Activated T-cell treated with anti-CD3 and anti-CD28 coated beads, Interleukin-2, amount 50 U/mL, for 72 hours (primary cell): Measurements from ENCODE around the gene PDZD8. TPM values are rescaled to one million over a fixed set of nuclear protein-coding genes. Genes with fewer than 3 reads are reported as not detected.

ENCODE experiments used
- ATAC-seq, 2 donors: fragments of 150-1000 bp; cut with Tn5 transposase; replicated peaks in 1 of 2; 2 replicates each; pipeline ENCODE4 v1.10.0; 2021; ENCODE audit warnings: moderate library complexity in 2 of 2, mild to moderate bottlenecking in 1 of 2
- DNase-seq, 2 donors: peaks; one replicate each; pipeline ENCODE4 v3.0.0; 2021 to 2022; ENCODE audit warnings: mixed read lengths in 1 of 2
- H3K27ac Mint-ChIP-seq: one replicate; pipeline ENCODE4 v1.8.0; 2022; ENCODE audit warnings: mild to moderate bottlenecking, moderate library complexity, mixed read lengths
- H3K27me3 Mint-ChIP-seq: one replicate; pipeline ENCODE4 v1.8.0; 2022; ENCODE audit warnings: low read depth, mixed read lengths
- H3K36me3 Mint-ChIP-seq, 2 donors: one replicate each; pipeline ENCODE4 v1.8.0; 2022; ENCODE audit warnings: mixed read lengths in 2 of 2, mild to moderate bottlenecking in 1 of 2; ENCODE audit not compliant: insufficient read depth in 2 of 2
- H3K4me1 Mint-ChIP-seq: one replicate; pipeline ENCODE4 v1.8.0; 2022; ENCODE audit warnings: low read depth, mixed read lengths
- H3K4me3 Mint-ChIP-seq, 2 donors: one replicate each; pipeline ENCODE4 v1.8.0; 2022; ENCODE audit warnings: mild to moderate bottlenecking in 2 of 2, mixed read lengths in 2 of 2, moderate library complexity in 2 of 2
- H3K9me3 Mint-ChIP-seq, 2 donors: one replicate each; pipeline ENCODE4 v1.8.0; 2022; ENCODE audit warnings: mixed read lengths in 2 of 2
- total RNA-seq, 2 donors: library from RNA; stranded (reverse); gene quantifications; one replicate each; pipeline ENCODE4 v1.2.3, GENCODE V29; 2022

PDZD8 gene
- total RNA-seq = 10 to 100 TPM; 16.3 to 18.3 TPM

DNA sequence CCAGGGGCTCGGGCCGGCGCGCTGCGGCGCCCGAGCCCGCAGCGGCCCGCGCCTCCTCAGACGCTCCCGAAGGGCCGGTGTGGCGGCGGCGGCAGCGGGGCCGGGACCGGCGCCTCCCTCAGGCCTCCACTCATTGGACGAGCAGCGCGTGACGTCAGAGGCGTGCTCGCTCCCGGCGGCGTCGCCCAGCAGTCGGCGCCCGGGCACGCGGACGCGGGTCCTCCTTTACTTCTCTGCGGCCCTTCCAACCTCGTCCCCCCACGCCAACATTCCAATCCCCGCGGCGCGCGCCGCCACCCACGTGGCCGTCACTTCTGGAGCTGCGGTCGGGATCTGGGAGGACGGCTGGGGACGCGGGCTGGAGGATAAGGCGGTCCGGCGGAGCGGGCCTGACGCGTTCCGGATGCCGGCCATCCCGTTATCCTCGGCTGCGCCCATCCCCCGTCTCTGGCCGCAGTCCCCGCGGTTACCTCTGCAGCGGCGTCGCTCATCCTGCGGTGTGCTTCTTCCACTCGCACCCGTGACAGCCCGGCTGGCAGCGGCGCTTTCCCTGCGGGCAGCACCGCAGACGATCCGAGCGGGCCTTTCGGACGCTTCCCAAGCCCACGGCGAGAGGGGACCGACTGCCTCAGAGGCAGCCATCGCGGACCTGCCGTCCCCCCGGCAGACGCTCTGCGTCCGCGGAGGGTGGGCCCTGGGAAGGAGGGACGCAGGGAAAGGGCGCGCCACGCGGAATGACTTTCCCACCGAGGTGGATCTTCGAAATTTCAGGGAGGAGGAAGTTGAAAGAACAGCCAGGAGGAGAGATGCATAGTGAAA lies at the start of gene PDZD8:
PDZD8 (minus strand) TSS at position 81 of the 819 bp plus-strand sequence. CDS start 213 bp downstream, outside the sequence.
- Mint-ChIP-seq H3K9me3 (no peaks in the 10 kb centered on the region), H3K36me3 (no peaks in the 10 kb centered on the region), H3K27ac (peak within 1 kb of the TSS; percentile 76), H3K4me3 (peak within 1 kb of the TSS; percentile 87 to 94), H3K4me1 (peaks cover 31% of the 10 kb centered on the region), H3K27me3 (peaks cover 34% of the 10 kb centered on the region)
- DNase-seq (peak; percentile 90 to 94), ATAC-seq (peak; percentile 91 to 93)

- H3K4me1 Mint-ChIP-seq = no peaks in the 10 kb centered on the region
- peaks cover 1 to 3% of the 10 kb centered on the region in 2 donors for H3K9me3 Mint-ChIP-seq
- DNase-seq = no peak
- peaks cover 0 to 2% of the 10 kb centered on the region in 2 donors for H3K36me3 Mint-ChIP-seq
- no peak overlapping the region for H3K27ac Mint-ChIP-seq
- ATAC-seq = no peak
- no peaks in the 10 kb centered on the region for H3K27me3 Mint-ChIP-seq
- H3K4me3 Mint-ChIP-seq = no peak overlapping the region
These were observed 48.9 kb upstream of the PDZD8 start for GRCh38 chr10:117424171-117424570.

DNA sequence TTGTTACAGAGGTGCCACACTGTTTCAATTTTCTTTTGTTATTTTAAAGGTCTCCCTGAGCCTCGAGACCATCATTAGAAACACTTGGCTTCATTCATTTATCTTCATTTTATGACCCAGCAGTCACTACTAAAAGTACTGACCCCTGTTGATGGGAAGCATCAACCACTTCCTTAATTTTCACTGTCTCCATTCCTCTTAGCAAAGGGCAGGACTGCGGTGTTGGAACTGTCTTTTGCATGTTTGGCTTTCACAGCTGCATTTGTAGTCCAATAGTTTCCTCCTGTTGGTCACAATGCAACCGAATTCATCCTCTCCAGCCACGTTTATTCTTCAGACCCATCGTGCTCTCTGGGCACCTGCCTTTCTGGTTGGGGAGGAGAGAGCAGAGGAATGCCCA lies 46.7 kb upstream of the PDZD8 start:
- DNase-seq (no peak), ATAC-seq (no peak)
- H3K36me3 Mint-ChIP-seq = peaks cover 0 to 2% of the 10 kb centered on the region in 2 donors
- H3K4me3 Mint-ChIP-seq = no peak overlapping the region
- no peak overlapping the region for H3K27ac Mint-ChIP-seq
- H3K9me3 Mint-ChIP-seq = peaks cover 1 to 3% of the 10 kb centered on the region in 2 donors
- no peaks in the 10 kb centered on the region for H3K4me1 Mint-ChIP-seq
- peaks cover 6% of the 10 kb centered on the region for H3K27me3 Mint-ChIP-seq

DNA sequence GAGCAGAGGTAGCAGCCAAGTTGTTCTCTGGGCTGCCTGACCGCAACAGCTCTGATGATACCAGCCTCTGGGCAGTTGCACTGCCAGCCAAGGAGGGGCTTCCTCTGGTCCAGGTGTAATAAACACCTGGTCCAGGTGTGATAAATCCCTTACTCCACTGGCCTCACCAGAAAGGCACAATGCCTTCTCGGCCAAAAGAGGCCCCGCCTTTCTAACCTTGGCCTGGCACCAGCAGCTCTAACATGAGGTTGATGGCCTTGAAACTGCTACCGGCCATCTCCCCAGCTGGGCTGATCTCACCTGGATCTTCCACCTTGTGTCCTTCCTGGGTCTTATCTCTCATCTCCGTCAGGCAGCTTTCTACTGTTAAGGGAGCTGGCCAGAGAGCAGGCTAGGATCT lies 45.5 kb upstream of the PDZD8 start:
- H3K27ac Mint-ChIP-seq = no peak overlapping the region

GRCh38 chr10:117419921-117420320 lies 44.7 kb upstream of the PDZD8 start:
- Mint-ChIP-seq H3K27me3 (peaks cover 6% of the 10 kb centered on the region), H3K9me3 (peaks cover 1 to 3% of the 10 kb centered on the region in 2 donors), H3K4me3 (no peak overlapping the region), H3K4me1 (no peaks in the 10 kb centered on the region), H3K27ac (no peak overlapping the region), H3K36me3 (peaks cover 0 to 2% of the 10 kb centered on the region in 2 donors)
- DNase-seq (no peak), ATAC-seq (no peak)

More for the DNA sequence above, 45.5 kb upstream of the PDZD8 start:
- ATAC-seq = no peak
- Mint-ChIP-seq H3K36me3 (peaks cover 0 to 2% of the 10 kb centered on the region in 2 donors), H3K9me3 (peaks cover 1 to 3% of the 10 kb centered on the region in 2 donors), H3K27me3 (peaks cover 6% of the 10 kb centered on the region), H3K4me3 (no peak overlapping the region), H3K4me1 (no peaks in the 10 kb centered on the region)
- no peak for DNase-seq

DNA sequence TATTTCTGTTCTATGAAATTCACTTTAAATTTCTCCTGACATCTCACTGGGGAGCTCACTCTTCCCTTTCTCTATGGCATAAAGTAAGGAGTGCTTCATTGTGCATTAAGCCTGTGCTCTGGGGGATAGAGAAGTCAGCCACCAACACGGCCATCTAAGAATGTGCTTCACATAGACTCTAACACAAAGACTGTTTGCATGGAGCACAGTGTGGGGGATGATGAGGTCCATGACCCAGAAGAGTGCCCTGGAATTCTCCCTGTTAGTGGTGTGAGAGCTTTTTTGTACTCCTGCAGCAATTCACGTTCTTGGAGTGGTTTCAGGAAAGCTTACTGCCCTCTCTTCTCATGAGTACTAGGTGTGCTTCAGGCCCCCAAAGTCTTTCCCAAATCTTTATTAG lies 43.9 kb upstream of the PDZD8 start:
- no peak for ATAC-seq
- no peak for DNase-seq
- Mint-ChIP-seq H3K27ac (no peak overlapping the region), H3K36me3 (peaks cover 0 to 2% of the 10 kb centered on the region in 2 donors), H3K27me3 (peaks cover 6% of the 10 kb centered on the region), H3K4me1 (no peaks in the 10 kb centered on the region), H3K4me3 (no peak overlapping the region), H3K9me3 (peaks cover 1 to 3% of the 10 kb centered on the region in 2 donors)

GRCh38 chr10:117418121-117418520 lies 42.9 kb upstream of the PDZD8 start:
- no peak for ATAC-seq

GRCh38 chr10:117417196-117417595 lies 42.0 kb upstream of the PDZD8 start:
- no peak for ATAC-seq
- DNase-seq = no peak
- Mint-ChIP-seq H3K4me1 (no peaks in the 10 kb centered on the region), H3K4me3 (no peak overlapping the region), H3K36me3 (peaks cover 0 to 2% of the 10 kb centered on the region in 2 donors), H3K9me3 (peaks cover 1 to 3% of the 10 kb centered on the region in 2 donors), H3K27me3 (peaks cover 20% of the 10 kb centered on the region), H3K27ac (no peak overlapping the region)

More at GRCh38 chr10:117418121-117418520, 42.9 kb upstream of the PDZD8 start:
- H3K4me1 Mint-ChIP-seq = no peaks in the 10 kb centered on the region
- peaks cover 11% of the 10 kb centered on the region for H3K27me3 Mint-ChIP-seq
- H3K9me3 Mint-ChIP-seq = peaks cover 1 to 3% of the 10 kb centered on the region in 2 donors
- H3K27ac Mint-ChIP-seq = no peak overlapping the region
- DNase-seq = no peak
- H3K4me3 Mint-ChIP-seq = no peak overlapping the region
- H3K36me3 Mint-ChIP-seq = peaks cover 0 to 2% of the 10 kb centered on the region in 2 donors

GRCh38 chr10:117413928-117414618 lies 38.8 kb upstream of the PDZD8 start:
- peaks cover 27% of the 10 kb centered on the region for H3K27me3 Mint-ChIP-seq
- ATAC-seq = no peak
- no peaks in the 10 kb centered on the region for H3K9me3 Mint-ChIP-seq
- H3K4me1 Mint-ChIP-seq = no peaks in the 10 kb centered on the region
- DNase-seq = no peak
- H3K36me3 Mint-ChIP-seq = no peaks in the 10 kb centered on the region
- no peak overlapping the region for H3K4me3 Mint-ChIP-seq
- H3K27ac Mint-ChIP-seq = no peak overlapping the region

GRCh38 chr10:117412469-117413010 lies 37.3 kb upstream of the PDZD8 start:
- Mint-ChIP-seq H3K27me3 (peaks cover 21% of the 10 kb centered on the region), H3K36me3 (no peaks in the 10 kb centered on the region), H3K4me1 (no peaks in the 10 kb centered on the region), H3K9me3 (no peaks in the 10 kb centered on the region), H3K27ac (no peak overlapping the region), H3K4me3 (no peak overlapping the region)
- no peak for ATAC-seq
- DNase-seq = no peak

DNA sequence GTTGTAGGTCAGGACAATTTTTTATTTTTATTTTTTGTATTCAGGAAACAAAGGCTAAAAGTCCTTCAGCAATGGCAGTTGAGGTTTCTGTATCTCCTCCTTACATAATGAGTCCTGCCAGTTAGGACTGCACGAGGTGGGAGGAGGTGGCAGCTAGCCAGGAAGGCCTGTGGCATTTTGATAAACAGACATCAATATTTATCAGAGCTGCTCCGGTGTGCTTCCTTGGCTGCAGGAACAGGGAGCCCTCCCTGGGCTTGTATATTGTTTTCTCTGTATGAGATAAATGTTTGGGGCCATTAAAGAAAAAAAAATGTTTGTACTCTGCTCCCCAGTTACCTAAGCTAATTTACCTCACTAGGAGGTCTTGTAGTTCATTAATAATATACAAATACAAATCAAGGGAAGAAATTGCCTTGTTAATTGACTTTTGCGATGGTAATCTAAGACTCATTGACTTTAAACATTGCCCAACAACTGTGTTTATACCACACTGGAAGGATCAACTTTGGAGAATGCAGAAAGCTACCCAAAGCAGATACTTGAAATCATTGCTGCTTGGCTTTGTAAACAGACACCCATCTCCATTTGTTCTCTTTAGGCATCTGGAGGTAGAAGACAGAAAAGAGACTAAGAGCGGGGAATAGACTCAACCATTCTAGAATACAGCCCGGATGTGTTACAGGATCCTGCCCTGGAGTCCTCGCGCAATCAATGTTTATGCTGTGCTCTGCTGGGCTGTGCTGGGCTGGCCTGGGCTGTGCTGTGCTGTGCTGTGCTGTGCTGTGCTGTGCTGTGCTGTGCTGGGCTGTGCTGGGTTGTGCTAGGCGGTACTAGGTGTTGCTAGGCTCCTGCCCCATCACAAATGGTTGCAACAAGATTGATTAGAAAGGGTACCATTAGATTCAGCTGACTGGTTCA lies 36.5 kb upstream of the PDZD8 start:
- H3K27me3 Mint-ChIP-seq = peaks cover 21% of the 10 kb centered on the region
- no peak for ATAC-seq
- H3K4me3 Mint-ChIP-seq = no peak overlapping the region
- no peak overlapping the region for H3K27ac Mint-ChIP-seq
- H3K4me1 Mint-ChIP-seq = no peaks in the 10 kb centered on the region
- no peaks in the 10 kb centered on the region for H3K9me3 Mint-ChIP-seq
- no peak for DNase-seq
- no peaks in the 10 kb centered on the region for H3K36me3 Mint-ChIP-seq

DNA sequence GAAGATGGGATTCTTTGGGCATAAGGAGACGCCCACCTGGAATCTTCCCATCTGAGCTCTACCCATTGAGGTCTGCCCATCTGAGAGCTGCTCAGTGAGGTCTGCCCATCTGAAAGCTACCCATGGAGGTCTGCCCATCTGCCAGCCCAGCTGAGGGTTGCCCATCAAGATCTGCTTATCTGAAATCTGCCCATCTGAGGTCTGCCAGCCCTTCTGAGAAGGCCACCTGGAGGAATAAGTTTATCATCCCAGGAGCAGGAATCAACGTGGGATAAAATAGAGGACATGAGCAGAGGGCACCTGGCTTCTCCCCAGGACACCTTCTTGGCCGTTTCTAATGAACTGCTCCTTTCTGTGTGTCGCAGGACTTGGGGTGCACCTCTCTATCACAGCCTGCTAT lies 35.3 kb upstream of the PDZD8 start:
- Mint-ChIP-seq H3K36me3 (no peaks in the 10 kb centered on the region), H3K27me3 (peaks cover 21% of the 10 kb centered on the region), H3K27ac (no peak overlapping the region), H3K4me3 (no peak overlapping the region), H3K4me1 (no peaks in the 10 kb centered on the region), H3K9me3 (no peaks in the 10 kb centered on the region)
- no peak for DNase-seq
- no peak for ATAC-seq
